Stomach (tissue), 4 donors: ENCODE measurements around the gene NCF2.

Source experiments
- POLR2A ChIP-seq, 4 donors: fragments of 450-650 bp; IDR thresholded peaks; one replicate each; pipeline ENCODE4 v1.6.1; 2016; ENCODE audit warnings: antibody characterized with exemption in 4 of 4, control low read depth in 2 of 4, mild to moderate bottlenecking in 1 of 4, moderate library complexity in 1 of 4
- POLR2AphosphoS5 ChIP-seq, 3 donors: sonication (generic); formaldehyde crosslinking; IDR thresholded peaks; one replicate each; pipeline ENCODE4 v1.6.1; 2016; ENCODE audit warnings: antibody characterized with exemption in 3 of 3
- TF ChIP-seq, protein P1 (sequence below), 7 experiments: fragments of 450-650 bp in 4 of 7; fragments of 200-600 bp in 3 of 7; sonication (generic) in 3 of 7; IDR thresholded peaks; one replicate each; pipeline ENCODE4 v1.5.1; 2016 to 2019; ENCODE audit warnings: antibody characterized with exemption in 7 of 7, control low read depth in 2 of 7, mild to moderate bottlenecking in 1 of 7

DNA sequence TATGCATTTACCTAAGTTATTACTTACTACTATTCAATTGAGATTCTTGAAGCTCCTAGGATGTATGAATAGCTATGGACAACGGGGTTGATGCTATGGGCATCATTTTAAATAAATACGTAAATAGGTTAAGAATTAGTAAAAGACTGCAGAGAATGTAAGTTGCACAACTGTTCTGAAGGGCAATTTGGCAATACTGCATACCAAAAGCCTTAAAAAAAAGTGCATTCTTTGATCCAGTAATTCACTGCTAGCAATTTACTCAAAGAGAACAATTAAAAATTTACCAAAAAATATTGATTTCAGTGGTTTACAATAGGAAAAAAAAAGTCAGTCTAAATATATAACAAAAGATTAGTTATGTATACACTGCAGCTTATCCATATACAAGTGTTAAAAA, 41.9 kb upstream of the NCF2 start:
- TF ChIP-seq, protein P1, sequence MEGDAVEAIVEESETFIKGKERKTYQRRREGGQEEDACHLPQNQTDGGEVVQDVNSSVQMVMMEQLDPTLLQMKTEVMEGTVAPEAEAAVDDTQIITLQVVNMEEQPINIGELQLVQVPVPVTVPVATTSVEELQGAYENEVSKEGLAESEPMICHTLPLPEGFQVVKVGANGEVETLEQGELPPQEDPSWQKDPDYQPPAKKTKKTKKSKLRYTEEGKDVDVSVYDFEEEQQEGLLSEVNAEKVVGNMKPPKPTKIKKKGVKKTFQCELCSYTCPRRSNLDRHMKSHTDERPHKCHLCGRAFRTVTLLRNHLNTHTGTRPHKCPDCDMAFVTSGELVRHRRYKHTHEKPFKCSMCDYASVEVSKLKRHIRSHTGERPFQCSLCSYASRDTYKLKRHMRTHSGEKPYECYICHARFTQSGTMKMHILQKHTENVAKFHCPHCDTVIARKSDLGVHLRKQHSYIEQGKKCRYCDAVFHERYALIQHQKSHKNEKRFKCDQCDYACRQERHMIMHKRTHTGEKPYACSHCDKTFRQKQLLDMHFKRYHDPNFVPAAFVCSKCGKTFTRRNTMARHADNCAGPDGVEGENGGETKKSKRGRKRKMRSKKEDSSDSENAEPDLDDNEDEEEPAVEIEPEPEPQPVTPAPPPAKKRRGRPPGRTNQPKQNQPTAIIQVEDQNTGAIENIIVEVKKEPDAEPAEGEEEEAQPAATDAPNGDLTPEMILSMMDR (IDR thresholded peaks at IDR 0.05): no peak
- TF ChIP-seq POLR2A (IDR thresholded peaks at IDR 0.05) (no peak), POLR2AphosphoS5 (IDR thresholded peaks at IDR 0.05) (no peak)
